HG03103 (cell line): ENCODE results near the gene PRR16.
A peak's percentile ranks its signal among the peaks of the same experiment; 100 is the strongest.
"Not testable (repeated sequence)": the region's sequence is repeated elsewhere in the genome, so short reads cannot be mapped to it uniquely, and the experiment has no call there.

Source experiments
- ATAC-seq: cut with Tn5 transposase; IDR thresholded peaks from one replicate; pipeline ENCODE4 v1.9.1; 2021; ENCODE audit warnings: low read depth; ENCODE audit not compliant: unreplicated experiment

Gene PRR16

DNA sequence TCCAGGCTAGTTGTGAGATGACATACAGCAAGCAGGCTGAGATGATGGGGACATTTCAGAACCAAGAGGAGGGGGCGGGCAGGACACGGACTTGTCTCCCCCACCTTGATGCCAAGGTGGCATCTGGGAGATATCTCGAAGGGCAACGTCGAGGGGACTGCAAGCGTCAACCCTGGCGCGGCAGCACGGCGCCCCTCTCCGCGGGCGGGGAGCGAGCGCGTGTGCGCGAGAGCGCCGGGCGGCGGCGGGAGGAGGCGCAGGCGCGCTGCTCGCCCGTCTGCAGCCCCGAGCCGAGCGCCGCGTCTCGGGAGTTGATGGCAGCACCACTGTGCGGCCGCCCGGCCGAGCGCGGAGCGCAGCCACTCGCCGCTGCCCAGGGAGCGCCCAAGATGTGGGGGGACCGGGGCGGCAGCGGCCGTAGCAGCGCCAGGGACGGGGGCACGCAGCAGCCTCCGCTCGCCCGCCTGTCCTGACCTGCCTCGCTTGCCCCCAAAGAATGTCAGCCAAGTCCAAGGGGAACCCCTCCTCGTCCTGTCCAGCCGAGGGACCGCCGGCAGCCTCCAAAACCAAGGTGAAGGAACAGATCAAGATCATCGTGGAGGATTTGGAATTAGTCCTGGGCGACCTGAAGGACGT is at the start of gene PRR16:
Gene PRR16, plus strand, starts transcription at position 310 of the 636 bp plus-strand sequence.
- ATAC-seq: peak; percentile 80

DNA sequence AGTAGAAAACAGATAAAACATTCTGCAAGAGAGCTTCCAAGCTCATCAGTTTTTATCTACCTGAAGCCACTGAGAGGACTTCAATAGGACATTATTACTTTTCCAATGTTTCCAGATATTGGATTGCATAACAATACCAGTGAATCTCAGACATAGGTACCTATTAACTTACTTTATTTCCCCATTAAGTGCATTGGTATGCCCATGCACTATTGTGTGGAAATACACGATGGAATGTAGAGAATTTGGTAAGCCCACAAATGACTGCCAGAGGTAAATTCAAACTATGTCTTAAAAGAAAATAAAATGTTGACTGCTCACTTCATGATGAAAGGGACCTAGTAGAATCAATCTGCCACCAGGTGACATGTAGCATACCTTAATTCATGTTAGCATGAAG is 48.1 kb upstream of the PRR16 start:
- ATAC-seq: no peak

DNA sequence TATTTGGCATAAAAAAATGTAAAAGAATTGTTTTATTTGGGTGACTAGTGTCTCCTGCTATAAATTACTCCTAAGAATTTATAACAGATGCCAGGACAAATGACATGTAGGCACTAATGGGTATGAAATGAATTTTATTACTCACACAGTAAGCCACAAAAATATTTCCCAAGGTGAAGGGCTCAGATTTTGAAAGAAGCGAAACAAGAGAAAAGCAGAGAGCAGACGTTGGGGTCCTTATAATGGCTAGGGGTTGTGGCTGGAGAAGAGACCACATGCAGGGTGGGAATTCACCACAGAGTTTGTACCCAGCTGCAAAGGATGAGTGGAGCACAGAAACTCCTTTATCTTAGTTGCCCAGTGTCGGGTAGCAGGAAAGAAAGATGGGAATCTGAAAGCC is 45.0 kb upstream of the PRR16 start:
- ATAC-seq: no peak

- not testable (repeated sequence) for ATAC-seq
Measured at GRCh38 chr5:120426633-120427275, 37.3 kb upstream of the PRR16 start.

GRCh38 chr5:120430572-120430971 is 33.5 kb upstream of the PRR16 start:
- no peak for ATAC-seq

DNA sequence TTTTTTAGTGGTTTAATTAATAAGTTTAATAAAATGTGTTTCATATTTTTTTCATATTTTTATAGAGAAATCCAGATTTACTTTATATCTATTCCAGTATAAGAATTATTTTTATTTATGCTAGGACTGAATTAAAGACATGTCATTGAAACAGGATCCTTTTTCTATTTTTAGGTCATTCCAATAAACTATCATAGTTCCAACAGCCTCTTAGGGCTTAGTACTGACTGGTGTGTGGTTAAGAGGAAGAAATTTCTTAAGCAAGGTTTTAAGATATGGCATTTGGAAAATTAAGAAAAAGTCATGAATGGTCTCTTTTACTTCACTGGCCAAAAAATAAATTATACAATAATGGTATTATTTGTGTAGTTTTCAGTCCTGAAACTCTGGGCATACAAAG is 31.2 kb upstream of the PRR16 start:
- ATAC-seq: no peak

GRCh38 chr5:120435129-120435528 is 29.0 kb upstream of the PRR16 start:
- ATAC-seq: no peak

GRCh38 chr5:120436996-120437395 is 27.1 kb upstream of the PRR16 start:
- no peak for ATAC-seq

- no peak for ATAC-seq
Measured at GRCh38 chr5:120442694-120443093, 21.4 kb upstream of the PRR16 start.

DNA sequence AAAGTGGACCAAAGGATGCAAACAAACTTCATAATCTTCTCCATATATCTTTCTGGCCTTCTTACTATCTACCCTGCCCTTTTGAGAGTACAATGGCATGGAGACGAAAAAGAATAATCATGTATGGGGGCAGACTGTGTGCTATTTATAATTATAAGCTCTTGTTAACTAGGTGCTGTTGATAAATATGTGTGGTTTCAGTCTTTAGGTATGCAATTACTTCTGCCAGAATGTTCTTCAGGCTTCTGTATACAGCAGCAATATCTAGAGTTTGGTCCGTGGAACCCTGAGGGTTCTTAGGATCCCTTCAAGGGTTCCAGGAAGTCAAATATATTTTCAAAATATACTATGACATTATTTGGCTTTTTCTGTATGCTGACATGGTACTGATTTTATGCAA is 20.5 kb upstream of the PRR16 start:
- ATAC-seq: no peak

- ATAC-seq: no peak
Measured at GRCh38 chr5:120446068-120446492, 18.0 kb upstream of the PRR16 start.

DNA sequence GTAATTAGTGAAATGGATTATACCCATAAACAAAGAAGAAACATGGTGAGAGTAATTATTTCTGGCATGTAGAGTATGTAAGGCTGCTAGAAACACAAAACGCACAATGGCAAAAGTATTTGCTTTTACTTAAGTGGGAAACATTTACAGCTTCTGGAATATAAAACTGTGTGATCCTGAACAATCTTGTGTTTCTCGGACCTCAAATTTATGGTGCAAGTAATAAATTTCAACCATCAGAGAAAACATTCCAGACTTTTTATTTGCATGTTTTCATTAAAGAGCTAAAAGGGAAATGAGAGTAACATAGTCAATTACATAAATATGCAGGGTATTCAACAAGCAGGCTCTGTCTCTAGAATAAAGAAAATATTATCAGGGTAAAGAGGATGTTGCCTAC is 17.2 kb upstream of the PRR16 start:
- no peak for ATAC-seq

GRCh38 chr5:120447706-120448239 is 16.3 kb upstream of the PRR16 start:
- ATAC-seq: no peak

DNA sequence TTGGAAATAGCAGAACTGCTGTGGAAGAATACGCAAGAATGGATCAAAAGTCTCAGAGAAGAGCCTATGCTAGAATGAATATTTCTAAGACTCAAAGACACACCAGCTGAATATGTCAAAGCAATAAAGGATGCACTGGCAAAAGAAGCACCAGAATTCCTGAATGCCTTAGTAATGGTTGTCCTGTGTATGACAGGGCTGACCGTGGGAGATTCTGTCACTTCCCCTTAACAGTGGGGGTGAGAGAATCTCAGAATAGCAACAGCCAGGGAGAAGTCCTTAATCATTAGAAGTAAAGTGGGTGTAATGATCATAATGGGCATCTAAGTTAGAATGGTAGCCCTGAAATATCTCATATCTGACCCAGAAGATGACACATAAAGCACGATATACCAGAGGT is 14.6 kb upstream of the PRR16 start:
- no peak for ATAC-seq

- no peak for ATAC-seq
Measured at GRCh38 chr5:120450910-120451309, 13.2 kb upstream of the PRR16 start.

DNA sequence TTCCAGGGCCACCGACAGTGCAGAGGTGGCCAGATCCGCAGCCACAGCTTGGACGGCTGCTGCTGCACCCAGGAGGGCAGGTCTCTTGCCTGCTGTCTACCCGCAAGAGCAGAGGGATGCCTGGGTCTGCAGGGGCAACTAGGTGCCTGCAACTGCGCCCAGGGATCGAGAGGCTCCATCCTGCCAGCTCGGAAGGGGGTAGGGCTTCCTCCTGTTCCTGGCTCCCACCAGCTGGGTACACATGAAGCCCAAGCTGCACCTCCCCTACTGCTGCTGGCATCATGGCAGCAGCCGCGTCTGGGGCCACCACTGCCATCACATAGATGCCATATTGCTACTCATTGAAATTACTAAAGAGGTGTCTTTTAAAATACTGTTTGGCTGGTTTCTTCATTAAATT is 12.7 kb upstream of the PRR16 start:
- no peak for ATAC-seq

GRCh38 chr5:120452471-120452870 is 11.6 kb upstream of the PRR16 start:
- ATAC-seq: no peak

GRCh38 chr5:120454094-120454798 is 9.9 kb upstream of the PRR16 start:
- no peak for ATAC-seq

GRCh38 chr5:120456006-120456405 is 8.1 kb upstream of the PRR16 start:
- no peak for ATAC-seq

- ATAC-seq: peak; percentile 88
Measured at GRCh38 chr5:120457839-120458507, 6.1 kb upstream of the PRR16 start.

DNA sequence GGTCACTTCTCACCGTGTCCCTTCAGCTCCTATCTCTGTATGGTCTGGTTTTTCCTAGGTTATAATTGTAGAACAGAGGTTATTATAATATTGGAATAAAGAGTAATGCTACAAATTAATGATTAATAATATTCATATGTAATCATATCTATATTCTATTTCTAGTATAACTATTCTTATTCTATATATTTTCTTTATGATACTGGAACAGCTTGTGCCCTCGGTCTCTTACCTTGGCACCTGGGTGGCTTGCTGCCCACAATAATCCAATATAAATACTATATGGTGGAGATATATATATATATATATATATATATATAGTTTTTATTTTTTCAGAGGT is 5.6 kb upstream of the PRR16 start:
- ATAC-seq: not testable (repeated sequence)
